OCI-LY1 (cell line): Measurements from ENCODE around the gene TRIM29.

ENCODE experiments used
- CTCF ChIP-seq: fragments of 200-600 bp; sonication (generic), shearing (Covaris generic); IDR thresholded peaks from 2 replicates; pipeline ENCODE4 v1.5.1; 2017; ENCODE audit warnings: mild to moderate bottlenecking, antibody characterized with exemption, low read length, moderate library complexity, mixed read lengths
- EZH2 ChIP-seq: fragments of 200-600 bp; sonication (generic), shearing (Covaris generic); IDR thresholded peaks from 2 replicates; pipeline ENCODE4 v1.8.0; 2017; ENCODE audit warnings: borderline replicate concordance, mixed run types, mild to moderate bottlenecking, antibody characterized with exemption, low read length, moderate library complexity, mixed read lengths

DNA sequence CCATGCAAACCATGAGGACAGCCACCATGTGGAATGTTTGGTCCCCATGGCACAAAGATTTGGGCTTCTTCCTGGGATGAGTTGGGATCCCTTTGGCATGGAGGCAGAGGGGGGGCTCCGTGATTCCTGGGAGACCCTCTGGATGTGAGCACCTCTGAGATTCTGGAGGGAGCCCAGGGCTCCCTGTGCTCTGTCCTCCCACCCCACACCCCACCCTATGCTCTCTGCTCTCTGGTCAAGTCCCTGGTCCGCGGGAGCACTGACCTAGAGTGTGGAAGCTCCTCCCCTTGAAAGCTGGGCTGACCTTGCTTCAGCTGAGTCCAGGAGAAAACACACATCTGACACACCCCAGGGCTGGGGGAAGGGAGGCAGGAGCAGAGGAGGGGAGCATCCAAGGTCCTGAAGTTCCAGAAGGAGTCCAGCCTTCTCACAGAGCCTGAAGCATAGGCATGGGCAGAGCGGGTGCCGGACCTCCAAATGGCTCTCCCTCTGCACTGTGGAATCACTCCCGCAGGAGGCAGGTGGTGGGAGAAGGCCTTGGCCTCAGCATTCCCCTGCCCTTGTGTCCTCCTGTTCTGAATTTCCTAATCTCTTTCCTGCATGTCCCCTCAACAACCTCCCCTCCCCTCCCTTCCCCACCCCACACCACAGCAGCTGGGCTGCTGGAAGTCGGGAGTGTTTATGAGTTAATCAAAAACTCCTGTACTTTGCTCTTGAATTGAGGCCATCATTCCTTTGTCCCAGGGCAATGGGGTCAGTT lies 47.2 kb upstream of the TRIM29 start:
- no peak for TF ChIP-seq CTCF
- no peak for TF ChIP-seq EZH2
